ENCODE results near the gene TMIE. TPM values are rescaled to one million over a fixed set of nuclear protein-coding genes. Genes with fewer than 3 reads are reported as not detected.

TMIE gene
- polyA plus RNA-seq, 1 donor (not counting 4 experiments of a cell fraction or from before 2014, with no cell fraction given) = 0.07 TPM

DNA sequence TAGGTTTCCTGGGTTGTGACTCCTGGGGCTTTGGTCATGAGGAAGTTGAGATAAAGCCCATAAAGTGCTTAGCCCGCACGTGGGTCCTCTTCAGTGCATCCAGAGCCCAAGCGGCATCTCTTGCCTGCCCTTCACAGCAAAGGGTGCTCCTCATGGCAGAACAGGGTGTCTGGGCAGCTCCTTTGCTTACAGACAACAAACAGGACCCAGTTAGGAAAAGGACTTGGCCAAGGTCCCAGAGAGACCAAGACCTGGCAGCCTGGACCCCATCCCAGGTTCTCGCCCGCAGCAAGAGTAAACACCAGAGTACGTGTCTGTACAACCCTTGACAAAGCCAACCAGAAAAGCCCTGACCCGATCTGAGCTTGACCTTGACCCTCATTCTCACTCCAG lies 34.7 kb upstream of the TMIE start:
- TF ChIP-seq, protein P1, sequence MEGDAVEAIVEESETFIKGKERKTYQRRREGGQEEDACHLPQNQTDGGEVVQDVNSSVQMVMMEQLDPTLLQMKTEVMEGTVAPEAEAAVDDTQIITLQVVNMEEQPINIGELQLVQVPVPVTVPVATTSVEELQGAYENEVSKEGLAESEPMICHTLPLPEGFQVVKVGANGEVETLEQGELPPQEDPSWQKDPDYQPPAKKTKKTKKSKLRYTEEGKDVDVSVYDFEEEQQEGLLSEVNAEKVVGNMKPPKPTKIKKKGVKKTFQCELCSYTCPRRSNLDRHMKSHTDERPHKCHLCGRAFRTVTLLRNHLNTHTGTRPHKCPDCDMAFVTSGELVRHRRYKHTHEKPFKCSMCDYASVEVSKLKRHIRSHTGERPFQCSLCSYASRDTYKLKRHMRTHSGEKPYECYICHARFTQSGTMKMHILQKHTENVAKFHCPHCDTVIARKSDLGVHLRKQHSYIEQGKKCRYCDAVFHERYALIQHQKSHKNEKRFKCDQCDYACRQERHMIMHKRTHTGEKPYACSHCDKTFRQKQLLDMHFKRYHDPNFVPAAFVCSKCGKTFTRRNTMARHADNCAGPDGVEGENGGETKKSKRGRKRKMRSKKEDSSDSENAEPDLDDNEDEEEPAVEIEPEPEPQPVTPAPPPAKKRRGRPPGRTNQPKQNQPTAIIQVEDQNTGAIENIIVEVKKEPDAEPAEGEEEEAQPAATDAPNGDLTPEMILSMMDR (optimal IDR thresholded peaks at IDR 0.05 in 1 of 3, IDR thresholded peaks at IDR 0.05 in 1 of 3, conservative IDR thresholded peaks at IDR 0.05 in 1 of 3; ENCODE audit: extremely low read depth in 1 of 3, insufficient read depth in 2 of 3, low read length in 3 of 3) = no peak
- no peak for TF ChIP-seq EZH2 (IDR thresholded peaks at IDR 0.05; ENCODE audit: low read length)
- Histone ChIP-seq H3K79me2 (ENCODE audit: control insufficient read depth, insufficient read depth, low read length) (no peaks in the 10 kb centered on the region), H4K20me1 (ENCODE audit: control insufficient read depth, extremely low read depth, insufficient read depth, low read length) (no peaks in the 10 kb centered on the region), H3K27me3 (ENCODE audit: control insufficient read depth, extremely low read depth, insufficient read depth, low read length) (no peaks in the 10 kb centered on the region), H3K27ac (ENCODE audit: control insufficient read depth, insufficient read depth, low read length) (no peak overlapping the region), H3K4me2 (ENCODE audit: control insufficient read depth, extremely low read depth, insufficient read depth, low read depth, low read length) (no peak overlapping the region), H3K9me3 (ENCODE audit: control insufficient read depth, low read depth, low read length) (no peaks in the 10 kb centered on the region), H3K4me3 (ENCODE audit: control insufficient read depth in 2 of 3, extremely low read depth in 1 of 3, insufficient read depth in 2 of 3, low read depth in 1 of 3, low read length in 3 of 3) (no peak overlapping the region), H2AFZ (ENCODE audit: control insufficient read depth, low read length) (no peak overlapping the region), H3K36me3 (ENCODE audit: control insufficient read depth in 2 of 2, extremely low read depth in 1 of 2, insufficient read depth in 2 of 2, low read length in 2 of 2) (peaks cover 8 to 9% of the 10 kb centered on the region in 2 experiments), H3K4me1 (ENCODE audit: control insufficient read depth, extremely low read depth, insufficient read depth, low read length) (no peaks in the 10 kb centered on the region), H3K9ac (ENCODE audit: control insufficient read depth, extremely low read depth, insufficient read depth, low read length) (no peak overlapping the region), H3K9me1 (ENCODE audit: control insufficient read depth, extremely low read depth, insufficient read depth, low read length) (no peaks in the 10 kb centered on the region)
- DNase-seq (ENCODE audit: low read depth, low spot score) (no peak), FAIRE-seq (no peak)
- dilution Hi-C loops (cut with MboI; ENCODE audit: extremely low pct_ligation_motif_present, low sequenced_read_pairs) = no loop called here

DNA sequence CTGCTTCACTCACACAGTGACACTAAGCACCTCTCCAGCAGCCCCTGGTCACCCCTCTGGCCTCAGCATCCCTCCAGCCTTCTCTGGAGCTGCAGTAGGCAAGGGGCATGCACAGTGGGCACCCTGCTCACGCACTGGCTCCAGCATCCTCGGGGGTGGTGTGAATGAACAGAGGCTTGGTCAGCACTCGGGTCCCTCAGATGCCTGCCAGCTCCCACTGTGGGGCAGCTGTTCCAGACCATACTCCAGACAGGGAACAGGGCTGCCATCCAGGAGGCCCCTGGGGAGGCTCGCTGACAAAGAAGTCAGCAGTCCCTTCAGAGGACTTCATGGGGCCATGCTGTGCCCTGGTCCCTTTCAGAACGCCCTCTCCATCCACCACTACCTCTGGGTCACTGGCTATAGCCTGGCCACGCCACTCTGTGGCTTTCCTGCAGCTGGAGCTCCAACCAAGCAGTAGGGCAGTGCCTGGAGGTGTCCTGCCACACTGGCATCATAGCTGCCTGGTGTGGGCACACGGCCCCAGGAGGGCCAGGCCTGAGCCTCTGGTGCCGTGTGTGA lies 34.1 kb upstream of the TMIE start:
- no peak overlapping the region for H3K4me2 ChIP-seq (ENCODE audit: control insufficient read depth, extremely low read depth, insufficient read depth, low read depth, low read length)
- dilution Hi-C loops (cut with MboI; ENCODE audit: extremely low pct_ligation_motif_present, low sequenced_read_pairs) = no loop called here
- H3K79me2 ChIP-seq (ENCODE audit: control insufficient read depth, insufficient read depth, low read length) = no peaks in the 10 kb centered on the region
- no peaks in the 10 kb centered on the region for H4K20me1 ChIP-seq (ENCODE audit: control insufficient read depth, extremely low read depth, insufficient read depth, low read length)
- no peak for TF ChIP-seq EZH2 (IDR thresholded peaks at IDR 0.05; ENCODE audit: low read length)
- TF ChIP-seq, protein P1 (optimal IDR thresholded peaks at IDR 0.05 in 1 of 3, IDR thresholded peaks at IDR 0.05 in 1 of 3, conservative IDR thresholded peaks at IDR 0.05 in 1 of 3; ENCODE audit: extremely low read depth in 1 of 3, insufficient read depth in 2 of 3, low read length in 3 of 3) = no peak
- no peak overlapping the region for H3K4me3 ChIP-seq (ENCODE audit: control insufficient read depth in 2 of 3, extremely low read depth in 1 of 3, insufficient read depth in 2 of 3, low read depth in 1 of 3, low read length in 3 of 3)
- H3K27me3 ChIP-seq (ENCODE audit: control insufficient read depth, extremely low read depth, insufficient read depth, low read length) = no peaks in the 10 kb centered on the region
- no peak overlapping the region for H3K9ac ChIP-seq (ENCODE audit: control insufficient read depth, extremely low read depth, insufficient read depth, low read length)
- H3K4me1 ChIP-seq (ENCODE audit: control insufficient read depth, extremely low read depth, insufficient read depth, low read length) = no peaks in the 10 kb centered on the region
- H3K27ac ChIP-seq (ENCODE audit: control insufficient read depth, insufficient read depth, low read length) = no peak overlapping the region
- peaks cover 10 to 15% of the 10 kb centered on the region in 2 experiments for H3K36me3 ChIP-seq (ENCODE audit: control insufficient read depth in 2 of 2, extremely low read depth in 1 of 2, insufficient read depth in 2 of 2, low read length in 2 of 2)
- DNase-seq (ENCODE audit: low read depth, low spot score) (no peak), FAIRE-seq (no peak)
- H3K9me3 ChIP-seq (ENCODE audit: control insufficient read depth, low read depth, low read length) = no peaks in the 10 kb centered on the region
- H2AFZ ChIP-seq (ENCODE audit: control insufficient read depth, low read length) = no peak overlapping the region
- H3K9me1 ChIP-seq (ENCODE audit: control insufficient read depth, extremely low read depth, insufficient read depth, low read length) = no peaks in the 10 kb centered on the region
